GM13977 (cell line): Measurements from ENCODE around the gene INPP5D.
"Not testable (repeated sequence)": the region's sequence is repeated elsewhere in the genome, so short reads cannot be mapped to it uniquely, and the experiment has no call there.

Experiments
- DNase-seq: peaks from one replicate; pipeline ENCODE4 v3.0.0; 2012; ENCODE audit warnings: low spot score
- in situ Hi-C: fragments of 300-500 bp; cut with MboI; formaldehyde crosslinking; loops from one replicate; pipeline ENCODE4 v1.12.0; 2022; ENCODE audit warnings: low sequenced_read_pairs, low pct_unique_long_range_greater_than_20kb, mixed read lengths, inconsistent platforms; ENCODE audit not compliant: unreplicated experiment
- TF ChIP-seq, protein P1 (sequence below): IDR thresholded peaks from 2 replicates; pipeline ENCODE4 v1.5.1; 2012; ENCODE audit warnings: mild to moderate bottlenecking, control low read depth; ENCODE audit not compliant: insufficient read depth; ENCODE audit errors: extremely low read depth, missing control alignments

INPP5D gene

DNA sequence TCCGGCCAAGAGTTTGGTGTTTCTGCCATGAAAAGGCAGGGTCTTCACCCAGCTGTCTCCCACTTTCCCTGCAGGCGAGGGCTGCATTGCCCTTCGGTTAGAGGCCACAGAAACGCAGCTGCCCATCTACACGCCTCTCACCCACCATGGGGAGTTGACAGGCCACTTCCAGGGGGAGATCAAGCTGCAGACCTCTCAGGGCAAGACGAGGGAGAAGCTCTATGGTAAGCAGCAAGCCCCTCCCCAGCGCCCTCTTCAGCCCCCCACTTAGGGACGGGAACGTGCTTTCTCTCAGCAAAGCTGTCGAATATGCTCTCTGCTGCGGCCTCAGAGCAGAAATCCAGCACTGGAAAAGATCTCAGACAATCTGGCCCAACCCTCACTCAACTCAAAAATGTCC, 133.6 kb downstream of the INPP5D start:
- TF ChIP-seq, protein P1, sequence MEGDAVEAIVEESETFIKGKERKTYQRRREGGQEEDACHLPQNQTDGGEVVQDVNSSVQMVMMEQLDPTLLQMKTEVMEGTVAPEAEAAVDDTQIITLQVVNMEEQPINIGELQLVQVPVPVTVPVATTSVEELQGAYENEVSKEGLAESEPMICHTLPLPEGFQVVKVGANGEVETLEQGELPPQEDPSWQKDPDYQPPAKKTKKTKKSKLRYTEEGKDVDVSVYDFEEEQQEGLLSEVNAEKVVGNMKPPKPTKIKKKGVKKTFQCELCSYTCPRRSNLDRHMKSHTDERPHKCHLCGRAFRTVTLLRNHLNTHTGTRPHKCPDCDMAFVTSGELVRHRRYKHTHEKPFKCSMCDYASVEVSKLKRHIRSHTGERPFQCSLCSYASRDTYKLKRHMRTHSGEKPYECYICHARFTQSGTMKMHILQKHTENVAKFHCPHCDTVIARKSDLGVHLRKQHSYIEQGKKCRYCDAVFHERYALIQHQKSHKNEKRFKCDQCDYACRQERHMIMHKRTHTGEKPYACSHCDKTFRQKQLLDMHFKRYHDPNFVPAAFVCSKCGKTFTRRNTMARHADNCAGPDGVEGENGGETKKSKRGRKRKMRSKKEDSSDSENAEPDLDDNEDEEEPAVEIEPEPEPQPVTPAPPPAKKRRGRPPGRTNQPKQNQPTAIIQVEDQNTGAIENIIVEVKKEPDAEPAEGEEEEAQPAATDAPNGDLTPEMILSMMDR: no peak
- no peak for DNase-seq
- in situ Hi-C loops: no loop called here

DNA sequence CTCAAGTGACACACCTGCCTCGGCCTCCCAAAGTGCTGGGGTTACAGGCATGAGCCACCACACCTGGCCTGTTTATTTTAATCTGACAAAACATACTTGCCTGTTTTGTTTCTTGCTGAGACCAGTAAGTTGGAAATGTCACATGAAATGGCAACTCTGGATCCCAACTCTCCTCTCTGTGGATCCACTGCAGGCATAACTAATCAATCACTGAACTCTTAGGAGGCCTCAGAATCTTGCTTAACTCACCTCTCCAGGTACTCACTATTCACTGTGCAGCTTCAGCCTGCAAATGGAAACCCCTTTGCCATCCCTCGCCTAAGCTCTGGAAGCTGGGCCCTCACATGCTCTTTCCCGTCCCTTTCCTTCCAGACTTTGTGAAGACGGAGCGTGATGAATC, 134.9 kb downstream of the INPP5D start:
- no peak for DNase-seq
- in situ Hi-C loops: no loop called here
- TF ChIP-seq, protein P1: no peak

DNA sequence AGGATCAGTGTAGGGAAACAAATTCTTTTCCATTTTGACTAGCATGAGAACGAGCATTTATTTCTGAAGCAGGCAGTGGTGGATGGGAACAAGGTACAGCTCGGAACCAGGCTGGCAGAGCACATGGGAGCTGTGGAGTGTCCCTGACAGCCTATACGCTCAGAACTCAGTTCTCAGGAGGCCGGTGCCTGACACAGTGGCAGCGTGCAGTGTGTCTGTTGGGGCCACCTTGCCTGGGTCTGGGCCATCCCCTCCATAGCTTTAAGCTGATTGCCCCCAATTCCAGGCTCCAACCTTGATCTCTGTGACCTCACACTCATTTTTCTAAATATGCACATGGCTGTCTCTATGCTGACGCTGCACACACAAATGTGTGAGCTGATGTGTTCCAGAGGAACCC, 136.9 kb downstream of the INPP5D start:
- TF ChIP-seq, protein P1: no peak
- in situ Hi-C loops: no loop called here
- no peak for DNase-seq

DNA sequence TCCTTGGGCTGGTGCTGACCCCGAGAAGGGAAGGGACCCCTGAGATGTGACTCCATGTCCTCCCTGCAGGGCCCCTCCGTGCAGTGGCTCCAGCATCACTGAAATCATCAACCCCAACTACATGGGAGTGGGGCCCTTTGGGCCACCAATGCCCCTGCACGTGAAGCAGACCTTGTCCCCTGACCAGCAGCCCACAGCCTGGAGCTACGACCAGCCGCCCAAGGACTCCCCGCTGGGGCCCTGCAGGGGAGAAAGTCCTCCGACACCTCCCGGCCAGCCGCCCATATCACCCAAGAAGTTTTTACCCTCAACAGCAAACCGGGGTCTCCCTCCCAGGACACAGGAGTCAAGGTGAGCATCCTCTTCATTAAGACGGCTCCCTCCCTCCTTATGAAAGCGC, 137.9 kb downstream of the INPP5D start:
- TF ChIP-seq, protein P1: no peak
- DNase-seq: no peak
- in situ Hi-C loops: no loop called here

DNA sequence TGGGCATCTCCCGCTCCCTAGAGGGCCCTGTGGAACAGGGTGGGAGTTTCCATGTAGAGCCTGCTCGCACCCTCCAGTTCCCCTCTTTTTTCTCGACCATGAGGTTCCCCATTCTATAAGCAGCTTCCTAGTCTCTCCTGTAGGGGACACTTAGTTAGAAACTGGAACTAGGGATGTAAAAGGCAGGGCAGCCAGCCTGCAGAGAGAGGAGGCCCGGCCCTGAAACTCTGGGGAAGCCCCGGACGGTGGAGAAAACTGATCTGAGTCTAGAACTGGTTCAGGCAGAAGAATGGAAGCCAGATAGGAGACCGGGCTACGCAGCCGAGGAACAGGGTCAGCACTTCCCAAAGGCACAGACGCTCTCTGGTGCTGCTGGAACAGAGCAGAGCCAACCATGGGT, 139.7 kb downstream of the INPP5D start:
- in situ Hi-C loops: no loop called here
- TF ChIP-seq, protein P1: no peak
- DNase-seq: no peak

DNA sequence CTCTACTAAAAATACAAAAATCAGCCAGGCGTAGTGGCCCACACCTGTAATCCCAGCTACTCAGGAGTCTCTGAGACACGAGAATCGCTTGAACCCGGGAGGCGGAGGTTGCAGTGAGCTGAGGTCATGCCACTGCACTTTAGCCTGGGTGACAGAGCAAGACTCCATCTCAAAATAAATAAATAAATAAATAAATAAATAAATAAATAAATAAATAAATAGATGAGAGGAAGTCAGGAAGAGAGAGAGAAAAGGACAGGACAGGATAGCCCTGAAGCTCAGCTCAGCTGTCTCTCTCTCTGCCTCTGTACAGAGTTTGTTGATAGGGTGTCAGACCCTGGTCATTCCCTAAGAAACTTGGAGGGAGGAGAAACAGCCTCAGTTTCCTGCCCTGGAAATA, 140.6 kb downstream of the INPP5D start:
- in situ Hi-C loops, DNase-seq: not testable (repeated sequence)

DNA sequence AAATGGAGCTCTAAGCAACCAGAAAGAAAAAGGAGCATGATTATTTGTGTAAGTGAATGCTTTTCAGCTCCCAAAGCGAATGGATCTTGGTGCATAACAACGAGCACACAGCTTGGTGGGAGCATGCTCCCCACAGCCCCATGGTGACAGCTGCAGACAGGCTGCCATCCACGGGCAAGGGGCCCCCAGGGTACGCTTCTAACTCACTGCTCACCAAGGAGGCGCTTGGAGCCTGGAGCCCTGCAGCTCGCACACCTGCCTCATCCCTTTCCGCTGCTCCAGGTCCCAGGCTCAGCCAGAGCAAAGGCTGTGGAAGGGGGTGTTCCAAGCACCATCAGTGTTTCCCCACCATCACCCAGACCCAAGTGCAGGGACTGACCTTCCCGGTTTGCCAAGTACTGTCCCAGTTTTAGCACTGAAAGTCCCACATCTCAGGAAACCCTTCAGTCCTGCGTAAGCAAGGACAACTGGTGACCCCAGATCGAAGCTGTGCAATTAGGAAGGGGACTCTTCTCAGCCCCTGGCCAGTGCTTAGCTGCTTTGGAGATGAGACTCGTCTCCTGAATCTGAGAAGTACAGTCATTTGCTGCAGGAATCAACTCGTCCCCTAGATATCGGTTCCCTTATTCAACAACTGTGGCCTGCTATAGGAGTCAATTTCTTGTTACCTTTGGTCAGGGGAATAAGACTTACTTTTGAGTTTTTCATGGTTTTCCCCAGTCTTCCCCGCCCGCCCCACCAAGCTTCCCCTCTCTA, 141.3 kb downstream of the INPP5D start:
- DNase-seq: no peak
- TF ChIP-seq, protein P1: no peak
- in situ Hi-C loops: no loop called here
